ENCODE data around the gene TENT4A.

TENT4A gene

DNA sequence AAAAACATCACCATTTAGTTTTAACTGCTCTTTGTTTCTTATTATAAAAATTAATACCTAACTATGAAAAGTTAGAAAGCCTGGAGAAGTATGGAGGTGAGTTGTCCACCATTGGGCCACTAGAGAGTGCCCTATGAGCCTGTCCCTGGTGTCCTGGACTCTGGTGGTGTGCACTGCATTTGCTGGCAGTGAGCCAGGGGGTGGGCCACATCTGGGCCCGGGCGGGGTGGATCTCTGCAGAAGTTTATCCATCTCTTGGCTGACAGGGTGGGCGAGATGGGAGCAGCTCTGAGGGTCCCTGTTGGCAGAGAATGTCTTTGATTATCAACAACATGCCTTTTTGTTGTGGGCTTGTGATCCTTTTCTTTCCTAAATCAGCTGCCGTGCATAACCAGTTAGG, 8.2 kb downstream of the TENT4A start:
- H2BK120ac ChIP-seq (ENCODE audit: insufficient read depth, low read length, poor library complexity): no peak overlapping the region
- H2BK12ac ChIP-seq (ENCODE audit: low read length): no peak overlapping the region
- no peak overlapping the region for H3K4ac ChIP-seq (ENCODE audit: low read depth, low read length)
- no peak overlapping the region for H3K9ac ChIP-seq (ENCODE audit: low read length)
- H3K23ac ChIP-seq (ENCODE audit: low read length): no peak overlapping the region
- no peak overlapping the region for H3K14ac ChIP-seq (ENCODE audit: low read length)
- H3K4me1 ChIP-seq (ENCODE audit: control insufficient read depth in 1 of 2, insufficient read depth in 2 of 2, low read length in 2 of 2): peaks cover 5 to 8% of the 10 kb centered on the region in 2 experiments
- H3K18ac ChIP-seq (ENCODE audit: low read length): no peak overlapping the region
- H3K9me3 ChIP-seq (ENCODE audit: insufficient read depth, low read depth, low read length): no peaks in the 10 kb centered on the region
- no CpG with 5 or more reads among the region's 4 CpGs for WGBS (ENCODE audit: extremely low coverage, insufficient coverage, insufficient read length)
- H4K8ac ChIP-seq (ENCODE audit: low read depth, low read length): no peak overlapping the region
- H4K12ac ChIP-seq (ENCODE audit: low read depth, low read length): no peak overlapping the region
- no peak overlapping the region for H3K27ac ChIP-seq (ENCODE audit: low read depth, low read length)
- no peak overlapping the region for H2AFZ ChIP-seq (ENCODE audit: insufficient read depth, low read length, poor library complexity)
- peaks cover 28 to 34% of the 10 kb centered on the region in 2 experiments for H3K36me3 ChIP-seq (ENCODE audit: control insufficient read depth in 1 of 2, insufficient read depth in 2 of 2, low read length in 2 of 2)
- H3K27me3 ChIP-seq (ENCODE audit: insufficient read depth, low read length): no peaks in the 10 kb centered on the region
- no peak overlapping the region for H4K91ac ChIP-seq (ENCODE audit: low read depth, low read length)
- H3K79me1 ChIP-seq (ENCODE audit: low read length): no peaks in the 10 kb centered on the region
- H3K79me2 ChIP-seq (ENCODE audit: control insufficient read depth, insufficient read depth, low read length, poor library complexity): peaks cover 34% of the 10 kb centered on the region
- DNase-seq: no peak
- no peak overlapping the region for H3K4me2 ChIP-seq (ENCODE audit: low read length)
- no peak overlapping the region for H2BK5ac ChIP-seq (ENCODE audit: low read depth, low read length, poor library complexity)
- no peak overlapping the region for H2AK5ac ChIP-seq (ENCODE audit: low read length)
- H3K4me3 ChIP-seq (ENCODE audit: low read depth, low read length): no peak overlapping the region

DNA sequence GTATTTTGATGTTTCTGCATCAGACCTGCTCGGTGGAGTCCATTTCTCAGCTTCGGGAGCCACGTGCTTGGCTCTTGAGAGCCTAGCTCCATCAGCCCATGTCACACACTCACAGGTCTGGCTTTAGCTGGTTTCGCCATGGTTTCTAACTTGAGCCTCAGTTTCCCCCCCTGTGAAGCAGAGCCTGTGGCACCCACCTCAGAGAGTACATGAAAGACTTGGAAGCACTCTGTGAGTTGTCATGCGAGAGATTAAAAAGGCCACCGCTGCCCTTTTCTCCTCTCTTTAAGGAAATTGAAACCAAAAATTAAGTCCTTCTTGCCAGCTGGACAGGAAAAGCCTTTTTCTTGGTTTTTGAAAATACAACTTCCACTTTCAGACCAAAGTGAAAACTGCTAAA, 8.8 kb downstream of the TENT4A start:
- Histone ChIP-seq H3K4ac (ENCODE audit: low read depth, low read length) (peak overlapping the region; percentile 66), H3K9me3 (ENCODE audit: insufficient read depth, low read depth, low read length) (no peaks in the 10 kb centered on the region), H2BK120ac (ENCODE audit: insufficient read depth, low read length, poor library complexity) (no peak overlapping the region), H2AFZ (ENCODE audit: insufficient read depth, low read length, poor library complexity) (no peak overlapping the region), H3K9ac (ENCODE audit: low read length) (no peak overlapping the region), H2AK5ac (ENCODE audit: low read length) (no peak overlapping the region), H3K27me3 (ENCODE audit: insufficient read depth, low read length) (no peaks in the 10 kb centered on the region), H3K14ac (ENCODE audit: low read length) (no peak overlapping the region), H3K18ac (ENCODE audit: low read length) (no peak overlapping the region), H3K79me1 (ENCODE audit: low read length) (no peaks in the 10 kb centered on the region), H3K23ac (ENCODE audit: low read length) (no peak overlapping the region), H3K27ac (ENCODE audit: low read depth, low read length) (no peak overlapping the region), H3K36me3 (ENCODE audit: control insufficient read depth in 1 of 2, insufficient read depth in 2 of 2, low read length in 2 of 2) (peaks cover 24 to 30% of the 10 kb centered on the region in 2 experiments), H2BK12ac (ENCODE audit: low read length) (no peak overlapping the region), H2BK5ac (ENCODE audit: low read depth, low read length, poor library complexity) (no peak overlapping the region), H3K4me2 (ENCODE audit: low read length) (no peak overlapping the region), H4K12ac (ENCODE audit: low read depth, low read length) (no peak overlapping the region), H4K91ac (ENCODE audit: low read depth, low read length) (no peak overlapping the region), H4K8ac (ENCODE audit: low read depth, low read length) (no peak overlapping the region), H3K4me1 (ENCODE audit: control insufficient read depth in 1 of 2, insufficient read depth in 2 of 2, low read length in 2 of 2) (peaks cover 0 to 3% of the 10 kb centered on the region in 2 experiments), H3K4me3 (ENCODE audit: low read depth, low read length) (no peak overlapping the region), H3K79me2 (ENCODE audit: control insufficient read depth, insufficient read depth, low read length, poor library complexity) (peaks cover 32% of the 10 kb centered on the region)
- WGBS (ENCODE audit: extremely low coverage, insufficient coverage, insufficient read length): no CpG with 5 or more reads among the region's 6 CpGs
- no peak for DNase-seq

DNA sequence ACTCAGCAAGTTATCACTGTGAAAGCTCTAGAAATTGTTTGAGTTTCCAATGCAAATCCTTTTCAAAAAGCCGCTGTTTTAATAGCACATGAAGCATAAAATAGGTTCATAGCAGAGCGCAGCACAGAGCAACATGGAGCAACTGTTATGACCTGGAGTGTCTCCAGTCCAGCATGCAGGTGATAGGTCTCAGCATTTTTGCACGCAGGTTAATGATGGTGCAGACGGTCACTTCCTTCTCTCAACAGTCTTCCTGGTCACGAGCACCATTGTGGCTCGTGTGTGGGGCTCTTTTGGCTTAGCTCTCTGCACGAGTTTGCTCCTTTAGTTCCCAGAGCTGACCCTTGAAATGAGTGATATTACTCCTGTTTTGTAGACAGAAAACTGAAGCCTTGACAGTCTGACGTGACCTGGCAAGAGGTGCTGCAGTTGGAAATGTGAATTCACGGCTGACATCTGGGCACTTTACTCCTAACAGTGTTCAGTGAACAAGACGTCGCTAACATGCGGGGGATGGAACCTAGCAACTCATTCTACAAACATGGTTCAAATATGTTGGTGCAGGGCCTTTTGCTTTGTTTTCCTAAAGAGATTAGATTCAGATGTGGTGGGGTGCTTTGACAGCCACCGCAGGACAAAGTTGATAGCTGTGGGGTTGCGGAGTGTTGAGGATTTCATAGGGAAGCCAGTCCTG, 10.0 kb downstream of the TENT4A start:
- H2BK120ac ChIP-seq (ENCODE audit: insufficient read depth, low read length, poor library complexity): no peak overlapping the region
- no peak overlapping the region for H3K18ac ChIP-seq (ENCODE audit: low read length)
- H3K14ac ChIP-seq (ENCODE audit: low read length): no peak overlapping the region
- peaks cover 24 to 29% of the 10 kb centered on the region in 2 experiments for H3K36me3 ChIP-seq (ENCODE audit: control insufficient read depth in 1 of 2, insufficient read depth in 2 of 2, low read length in 2 of 2)
- H3K4me1 ChIP-seq (ENCODE audit: control insufficient read depth in 1 of 2, insufficient read depth in 2 of 2, low read length in 2 of 2): no peaks in the 10 kb centered on the region
- H3K27me3 ChIP-seq (ENCODE audit: insufficient read depth, low read length): no peaks in the 10 kb centered on the region
- no peak for DNase-seq
- H3K4me2 ChIP-seq (ENCODE audit: low read length): no peak overlapping the region
- WGBS (ENCODE audit: extremely low coverage, insufficient coverage, insufficient read length): no CpG with 5 or more reads among the region's 14 CpGs
- H3K4ac ChIP-seq (ENCODE audit: low read depth, low read length): peak overlapping the region; percentile 76
- no peak overlapping the region for H2BK5ac ChIP-seq (ENCODE audit: low read depth, low read length, poor library complexity)
- H3K4me3 ChIP-seq (ENCODE audit: low read depth, low read length): no peak overlapping the region
- no peak overlapping the region for H4K91ac ChIP-seq (ENCODE audit: low read depth, low read length)
- H3K79me1 ChIP-seq (ENCODE audit: low read length): no peaks in the 10 kb centered on the region
- H3K27ac ChIP-seq (ENCODE audit: low read depth, low read length): no peak overlapping the region
- H4K12ac ChIP-seq (ENCODE audit: low read depth, low read length): no peak overlapping the region
- no peak overlapping the region for H2AFZ ChIP-seq (ENCODE audit: insufficient read depth, low read length, poor library complexity)
- H2BK12ac ChIP-seq (ENCODE audit: low read length): no peak overlapping the region
- H3K9ac ChIP-seq (ENCODE audit: low read length): no peak overlapping the region
- H2AK5ac ChIP-seq (ENCODE audit: low read length): no peak overlapping the region
- peak overlapping the region; percentile 33 for H3K23ac ChIP-seq (ENCODE audit: low read length)
- H4K8ac ChIP-seq (ENCODE audit: low read depth, low read length): no peak overlapping the region
- peaks cover 33% of the 10 kb centered on the region for H3K79me2 ChIP-seq (ENCODE audit: control insufficient read depth, insufficient read depth, low read length, poor library complexity)
- no peaks in the 10 kb centered on the region for H3K9me3 ChIP-seq (ENCODE audit: insufficient read depth, low read depth, low read length)

DNA sequence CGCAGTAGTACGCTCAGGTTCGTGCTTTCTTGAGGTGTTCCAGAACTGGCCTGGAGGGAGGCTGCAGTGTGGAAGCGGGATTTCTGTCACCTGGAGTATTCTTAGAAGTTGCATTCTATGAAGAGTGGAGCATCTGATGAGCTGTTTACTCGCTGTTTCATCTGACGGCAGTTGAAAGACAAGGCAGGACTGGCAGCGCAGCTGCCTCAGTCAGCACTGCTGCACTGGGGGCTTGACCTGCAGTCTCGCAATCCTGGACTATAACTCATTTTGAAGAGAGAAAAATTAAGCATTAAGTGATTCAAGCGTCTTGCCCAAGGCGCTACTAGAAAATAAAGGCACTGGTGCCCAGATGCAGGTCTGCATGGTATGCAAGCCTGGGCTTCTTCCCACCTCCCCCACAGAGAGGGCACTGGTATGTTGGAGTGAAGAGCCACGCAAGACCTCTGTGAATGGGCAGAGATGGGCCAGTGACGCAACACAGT, 10.6 kb downstream of the TENT4A start:
- H4K12ac ChIP-seq (ENCODE audit: low read depth, low read length): no peak overlapping the region
- H3K14ac ChIP-seq (ENCODE audit: low read length): no peak overlapping the region
- no peaks in the 10 kb centered on the region for H3K9me3 ChIP-seq (ENCODE audit: insufficient read depth, low read depth, low read length)
- no peak overlapping the region for H3K9ac ChIP-seq (ENCODE audit: low read length)
- H3K4me1 ChIP-seq (ENCODE audit: control insufficient read depth in 1 of 2, insufficient read depth in 2 of 2, low read length in 2 of 2): no peaks in the 10 kb centered on the region
- peak; percentile 93 to 95 for DNase-seq
- no peak overlapping the region for H2AFZ ChIP-seq (ENCODE audit: insufficient read depth, low read length, poor library complexity)
- H3K4ac ChIP-seq (ENCODE audit: low read depth, low read length): peak overlapping the region; percentile 76
- WGBS (ENCODE audit: extremely low coverage, insufficient coverage, insufficient read length): no CpG with 5 or more reads among the region's 12 CpGs
- H3K27me3 ChIP-seq (ENCODE audit: insufficient read depth, low read length): no peaks in the 10 kb centered on the region
- H3K27ac ChIP-seq (ENCODE audit: low read depth, low read length): no peak overlapping the region
- no peak overlapping the region for H2BK5ac ChIP-seq (ENCODE audit: low read depth, low read length, poor library complexity)
- H3K4me3 ChIP-seq (ENCODE audit: low read depth, low read length): no peak overlapping the region
- no peak overlapping the region for H3K4me2 ChIP-seq (ENCODE audit: low read length)
- H2BK120ac ChIP-seq (ENCODE audit: insufficient read depth, low read length, poor library complexity): no peak overlapping the region
- no peaks in the 10 kb centered on the region for H3K79me1 ChIP-seq (ENCODE audit: low read length)
- H2BK12ac ChIP-seq (ENCODE audit: low read length): no peak overlapping the region
- no peak overlapping the region for H4K8ac ChIP-seq (ENCODE audit: low read depth, low read length)
- no peak overlapping the region for H4K91ac ChIP-seq (ENCODE audit: low read depth, low read length)
- peaks cover 22 to 25% of the 10 kb centered on the region in 2 experiments for H3K36me3 ChIP-seq (ENCODE audit: control insufficient read depth in 1 of 2, insufficient read depth in 2 of 2, low read length in 2 of 2)
- no peak overlapping the region for H2AK5ac ChIP-seq (ENCODE audit: low read length)
- peaks cover 35% of the 10 kb centered on the region for H3K79me2 ChIP-seq (ENCODE audit: control insufficient read depth, insufficient read depth, low read length, poor library complexity)
- no peak overlapping the region for H3K18ac ChIP-seq (ENCODE audit: low read length)
- no peak overlapping the region for H3K23ac ChIP-seq (ENCODE audit: low read length)
